SH-SY5Y (cell line): ENCODE results near the gene IGFBPL1.

ENCODE experiments used
- GATA2 ChIP-seq: IDR thresholded peaks from 2 replicates; pipeline ENCODE4 v1.6.1; 2011; ENCODE audit warnings: mild to moderate bottlenecking, low read depth, low read length
- GATA3 ChIP-seq: IDR thresholded peaks from 2 replicates; pipeline ENCODE4 v1.6.1; 2011; ENCODE audit warnings: low read depth, mild to moderate bottlenecking, low read length, moderate library complexity

- TF ChIP-seq GATA2, result no peak
- TF ChIP-seq GATA3, result no peak
These were observed 16.3 kb upstream of the IGFBPL1 start for GRCh38 chr9:38440516-38440915.
